Esophagus muscularis mucosa (tissue), 4 donors: Measurements from ENCODE around the gene SH2B2.
"Not testable (repeated sequence)": the region's sequence is repeated elsewhere in the genome, so short reads cannot be mapped to it uniquely, and the experiment has no call there.

Experiments used
- CTCF ChIP-seq, 3 experiments: fragments of 200-600 bp in 2 of 3; fragments of 450-650 bp in 1 of 3; sonication (generic) in 2 of 3; IDR thresholded peaks; one replicate each; pipeline ENCODE4 v1.5.1; 2017 to 2019; ENCODE audit warnings: antibody characterized with exemption in 3 of 3, mild to moderate bottlenecking in 2 of 3, moderate library complexity in 1 of 3
- EP300 ChIP-seq: sonication (generic); formaldehyde crosslinking; IDR thresholded peaks from one replicate; pipeline ENCODE4 v1.6.1; 2017; ENCODE audit warnings: antibody characterized with exemption
- POLR2A ChIP-seq: fragments of 450-650 bp; IDR thresholded peaks from one replicate; pipeline ENCODE4 v1.6.1; 2017; ENCODE audit warnings: antibody characterized with exemption, moderate library complexity, mild to moderate bottlenecking, low read depth
- POLR2AphosphoS5 ChIP-seq, 2 donors: sonication (generic); formaldehyde crosslinking; IDR thresholded peaks; one replicate each; pipeline ENCODE4 v1.6.1; 2017; ENCODE audit warnings: antibody characterized with exemption in 2 of 2

GRCh38 chr7:102346983-102347382 is 60.3 kb downstream of the SH2B2 start:
- TF ChIP-seq CTCF (IDR thresholded peaks at IDR 0.05); EP300; POLR2A; POLR2AphosphoS5 (IDR thresholded peaks at IDR 0.05): not testable (repeated sequence)
